T47D (cell line): ENCODE data around the gene ZNF679.
"Not testable (repeated sequence)": the region's sequence is repeated elsewhere in the genome, so short reads cannot be mapped to it uniquely, and the experiment has no call there.

Experiments
- DNase-seq, 2 experiments: peaks; one replicate each; pipeline versions ENCODE4 v3.0.0 to v3.0.0-alpha.2; 2011 to 2012; ENCODE audit warnings: low read depth in 1 of 2, low spot score in 1 of 2
- JUND ChIP-seq: IDR thresholded peaks from 2 replicates; pipeline ENCODE4 v1.6.1; 2012; ENCODE audit warnings: low read depth
- in situ Hi-C: cut with HindIII; loops from 2 replicates; pipeline ENCODE4 v1.10.0; 2016; ENCODE audit warnings: low sequenced_read_pairs, low pct_unique_long_range_greater_than_20kb

Gene ZNF679

GRCh38 chr7:64228174-64228573 is at the start of gene ZNF679:
Gene ZNF679, plus strand, starts transcription at chr7:64228474. Its CDS starts 20,644 bp downstream, at chr7:64249118.
- in situ Hi-C loops, DNase-seq: not testable (repeated sequence)

GRCh38 chr7:64180989-64181388 is 47.3 kb upstream of the ZNF679 start:
- TF ChIP-seq JUND = no peak
- in situ Hi-C loops = no loop called here
- DNase-seq = peak in 1 of 2 experiments; percentile 57

- in situ Hi-C loops = no loop called here
- no peak for DNase-seq
- no peak for TF ChIP-seq JUND
Observed at GRCh38 chr7:64181586-64181985, 46.7 kb upstream of the ZNF679 start.

- no peak for DNase-seq
- in situ Hi-C loops = no loop called here
- TF ChIP-seq JUND = no peak
Observed at GRCh38 chr7:64182036-64182790, 46.1 kb upstream of the ZNF679 start.

GRCh38 chr7:64183126-64183742 is 45.0 kb upstream of the ZNF679 start:
- DNase-seq = peak; percentile 21 to 64
- no peak for TF ChIP-seq JUND
- in situ Hi-C loops = no loop called here

GRCh38 chr7:64183827-64184372 is 44.4 kb upstream of the ZNF679 start:
- in situ Hi-C loops = no loop called here
- no peak for DNase-seq
- no peak for TF ChIP-seq JUND

GRCh38 chr7:64184376-64184775 is 43.9 kb upstream of the ZNF679 start:
- TF ChIP-seq JUND = no peak
- DNase-seq = no peak
- in situ Hi-C loops = no loop called here

- TF ChIP-seq JUND = no peak
- in situ Hi-C loops = no loop called here
- no peak for DNase-seq
Observed at GRCh38 chr7:64187408-64187807, 40.9 kb upstream of the ZNF679 start.

GRCh38 chr7:64192148-64192704 is 36.0 kb upstream of the ZNF679 start:
- no peak for TF ChIP-seq JUND
- in situ Hi-C loops = no loop called here
- DNase-seq = no peak

GRCh38 chr7:64192775-64193174 is 35.5 kb upstream of the ZNF679 start:
- in situ Hi-C loops = no loop called here
- TF ChIP-seq JUND = no peak
- DNase-seq = no peak

GRCh38 chr7:64206903-64207302 is 21.4 kb upstream of the ZNF679 start, which contains the start of gene ZNF735:
Gene ZNF735, plus strand, starts transcription at chr7:64207203. Its CDS starts 0 bp downstream, at chr7:64207203.
- in situ Hi-C loops = no loop called here
- DNase-seq = no peak
- no peak for TF ChIP-seq JUND

- DNase-seq, in situ Hi-C loops: not testable (repeated sequence)
Observed at GRCh38 chr7:64219710-64220298, 8.5 kb upstream of the ZNF679 start.

- in situ Hi-C loops = no loop called here
- no peak for TF ChIP-seq JUND
- no peak for DNase-seq
Observed at GRCh38 chr7:64223366-64223765, 4.9 kb upstream of the ZNF679 start.
